HG02981 (cell line): ENCODE results near the gene FLT1.

Experiments used
- ATAC-seq: cut with Tn5 transposase; IDR thresholded peaks from one replicate; pipeline ENCODE4 v1.9.1; 2021; ENCODE audit warnings: mild to moderate bottlenecking, moderate library complexity; ENCODE audit not compliant: unreplicated experiment

The FLT1 gene

GRCh38 chr13:28324181-28324789, 170.6 kb downstream of the FLT1 start:
- ATAC-seq = no peak

DNA sequence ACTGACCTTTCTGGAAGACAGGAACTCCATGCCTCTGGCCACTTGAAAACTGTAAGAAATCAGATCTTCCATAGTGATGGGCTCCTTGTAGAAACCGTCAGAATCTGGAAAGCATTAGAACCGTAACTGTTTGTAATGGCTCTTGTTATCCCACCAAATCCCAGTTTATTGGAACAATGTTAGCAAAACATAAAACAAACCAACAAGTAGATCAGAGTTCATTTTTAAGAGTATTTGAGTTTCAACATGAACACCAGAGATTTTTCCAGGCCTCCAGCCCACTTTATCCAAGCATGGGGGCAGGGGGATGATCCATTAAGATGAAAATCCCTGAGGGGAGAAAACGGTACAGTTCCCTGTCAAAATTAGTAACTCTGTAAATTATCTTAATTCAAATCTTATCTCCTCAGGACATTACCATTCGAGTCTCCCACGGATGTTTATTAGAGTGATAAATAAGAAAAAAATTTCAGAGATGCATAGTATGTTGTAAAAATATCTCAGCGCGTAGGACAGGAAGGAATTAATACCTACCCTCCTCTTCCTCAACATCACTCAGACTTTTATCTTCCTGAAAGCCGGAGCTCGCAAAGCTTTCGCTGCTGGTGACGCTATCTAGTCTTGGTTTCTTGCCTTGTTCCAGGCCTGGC, 172.5 kb downstream of the FLT1 start:
- no peak for ATAC-seq

GRCh38 chr13:28321756-28322155, 173.2 kb downstream of the FLT1 start:
- ATAC-seq = no peak

DNA sequence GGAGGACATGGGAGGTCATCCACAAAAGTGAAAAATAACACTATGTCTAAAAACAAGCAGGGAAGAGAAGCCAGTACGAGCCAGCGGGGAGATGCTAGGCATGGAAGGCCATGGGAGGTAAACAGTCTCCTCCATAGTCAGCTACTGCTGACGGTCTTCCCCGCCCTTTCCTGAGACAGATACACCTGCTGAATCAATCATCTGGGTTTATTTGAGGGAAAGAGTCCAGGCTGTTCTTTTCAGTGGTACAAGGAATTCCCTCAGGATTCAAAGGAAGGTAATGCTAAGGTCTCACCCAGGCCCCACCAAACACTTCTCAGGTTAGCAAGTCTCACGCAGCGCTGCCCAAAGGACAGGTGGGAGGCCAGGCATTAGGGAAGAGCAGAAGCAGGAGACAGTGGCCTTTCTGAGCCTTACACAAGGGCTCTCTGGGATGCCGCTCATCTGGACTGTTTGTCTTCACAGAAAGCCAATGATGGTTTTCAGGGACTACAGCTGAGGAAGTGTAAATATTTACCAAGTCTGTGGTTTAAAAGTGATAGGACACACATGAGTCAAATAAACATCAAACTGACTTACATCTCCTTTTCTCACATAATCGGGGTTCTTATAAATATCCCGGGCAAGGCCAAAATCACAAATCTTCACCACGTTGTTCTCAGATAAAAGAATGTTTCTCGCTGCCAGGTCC, 173.9 kb downstream of the FLT1 start:
- ATAC-seq = no peak

DNA sequence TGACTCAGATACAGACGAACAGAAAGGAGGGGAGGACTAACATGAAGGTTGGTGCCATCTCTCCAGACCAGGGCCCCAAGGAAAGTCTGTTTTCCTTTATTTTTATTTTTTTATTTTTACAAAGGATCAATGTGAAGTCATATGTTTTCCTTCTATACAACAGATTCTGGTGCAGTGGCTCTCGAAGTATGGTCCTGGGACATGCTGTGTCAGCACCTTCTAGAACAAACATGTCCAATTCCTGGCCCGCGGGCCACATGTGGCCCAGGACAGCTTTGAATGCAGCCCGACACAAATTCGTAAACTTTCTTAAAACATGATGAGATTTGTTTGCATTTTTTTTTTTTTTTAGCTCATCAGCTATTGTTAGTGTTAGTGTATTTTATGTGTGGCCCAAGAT, 174.7 kb downstream of the FLT1 start:
- no peak for ATAC-seq

GRCh38 chr13:28319528-28319927, 175.4 kb downstream of the FLT1 start:
- no peak for ATAC-seq

DNA sequence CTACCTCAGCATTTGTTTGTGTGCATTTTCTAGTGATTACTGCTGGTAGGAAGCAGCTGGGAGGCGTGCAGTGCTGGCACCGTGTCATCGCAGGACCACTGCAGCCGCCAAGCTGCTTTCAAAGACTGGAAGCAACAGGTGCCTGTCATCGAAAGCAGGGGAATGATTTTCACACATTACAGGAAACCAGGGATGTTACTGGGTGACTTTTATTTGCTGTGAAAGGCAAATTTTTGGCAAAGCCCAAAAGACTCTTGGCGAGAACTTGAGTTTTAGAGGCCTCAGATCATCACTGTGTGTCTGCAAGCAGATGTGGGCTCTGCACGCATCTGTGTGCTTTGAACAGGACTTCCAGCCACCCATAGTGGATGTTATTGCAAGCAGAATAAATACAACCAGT, 176.4 kb downstream of the FLT1 start:
- no peak for ATAC-seq

- no peak for ATAC-seq
Measured at GRCh38 chr13:28316836-28317235, 178.1 kb downstream of the FLT1 start.

DNA sequence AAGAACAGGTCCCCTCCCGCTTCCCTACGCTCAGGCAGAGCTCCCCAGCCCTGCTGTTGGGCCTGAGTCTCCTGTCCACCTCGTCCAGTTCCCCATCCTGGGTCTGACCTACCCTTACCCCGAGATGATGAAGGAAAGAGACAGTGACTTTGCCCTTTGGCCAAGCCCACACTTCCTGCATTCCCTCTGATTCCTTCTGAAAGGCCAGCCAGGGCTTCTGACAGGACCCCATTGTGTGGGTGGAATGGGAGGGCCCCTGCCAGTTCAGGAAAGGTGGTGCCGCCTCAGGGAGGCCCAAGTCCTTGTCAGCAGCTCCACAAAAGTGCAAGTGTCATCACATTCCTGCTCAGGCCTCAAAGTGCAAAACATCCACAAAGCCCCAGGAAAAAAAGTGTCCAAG, 178.8 kb downstream of the FLT1 start:
- no peak for ATAC-seq

GRCh38 chr13:28314879-28315278, 180.0 kb downstream of the FLT1 start:
- ATAC-seq = no peak

DNA sequence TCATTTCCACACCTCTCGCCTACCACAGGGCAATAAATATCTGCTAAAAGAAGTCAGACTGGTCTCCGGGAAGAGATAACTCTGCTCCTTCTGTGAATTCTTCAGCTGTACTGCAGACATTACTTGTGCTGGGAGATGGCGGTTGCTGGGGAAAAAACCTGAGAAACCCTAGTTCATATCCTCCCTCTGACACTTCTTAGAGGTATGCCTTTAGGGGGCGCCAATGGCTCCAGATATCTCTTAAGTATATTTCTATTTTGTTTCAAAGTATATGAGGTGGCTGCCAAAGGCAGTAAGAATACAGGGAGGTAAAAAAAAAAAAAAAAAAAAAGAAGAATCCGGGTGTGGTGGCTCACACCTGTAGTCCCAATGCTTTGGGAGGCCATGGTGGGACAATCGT, 181.3 kb downstream of the FLT1 start:
- ATAC-seq = no peak

DNA sequence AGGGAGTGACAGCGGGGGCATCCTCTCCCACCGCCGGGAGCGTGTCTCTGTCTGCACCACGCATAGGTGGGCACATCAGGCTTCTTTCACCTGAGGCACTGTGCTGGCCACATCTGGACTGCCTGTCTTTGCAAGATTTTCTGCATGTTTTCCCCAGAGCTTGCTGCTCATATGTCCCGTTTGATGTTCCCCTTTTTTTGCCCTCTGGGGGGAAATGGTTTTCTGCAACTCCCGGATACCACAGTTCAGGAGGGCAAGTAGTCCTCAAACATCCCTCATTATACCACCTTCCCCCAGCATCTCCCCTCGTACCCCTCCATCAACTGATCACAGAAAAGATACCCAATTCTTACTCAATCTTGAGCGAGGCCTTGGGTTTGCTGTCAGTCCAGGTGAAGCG, 188.6 kb downstream of the FLT1 start:
- no peak for ATAC-seq

- ATAC-seq = no peak
Measured at GRCh38 chr13:28301839-28302238, 193.1 kb downstream of the FLT1 start.

DNA sequence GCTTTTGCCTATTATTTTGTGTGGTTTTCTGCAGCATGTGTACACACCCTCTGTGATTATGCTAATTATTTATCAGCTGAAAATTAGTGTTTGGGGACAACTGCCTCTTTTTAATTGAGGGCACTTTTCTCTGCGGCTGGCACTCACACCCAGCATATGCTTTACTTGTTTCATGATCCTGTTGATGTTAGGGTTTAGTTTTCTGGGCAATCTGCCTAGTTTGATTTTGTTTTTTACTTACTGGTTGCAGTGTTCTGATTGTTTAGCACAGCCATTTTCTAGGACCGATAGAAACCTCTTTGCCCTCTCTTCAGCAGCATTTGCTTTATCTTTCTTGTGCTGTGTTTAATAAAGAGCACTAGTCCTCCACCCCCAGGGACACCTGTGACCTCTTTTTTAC, 195.0 kb downstream of the FLT1 start:
- no peak for ATAC-seq

GRCh38 chr13:28297341-28297740, 197.6 kb downstream of the FLT1 start:
- ATAC-seq = no peak

DNA sequence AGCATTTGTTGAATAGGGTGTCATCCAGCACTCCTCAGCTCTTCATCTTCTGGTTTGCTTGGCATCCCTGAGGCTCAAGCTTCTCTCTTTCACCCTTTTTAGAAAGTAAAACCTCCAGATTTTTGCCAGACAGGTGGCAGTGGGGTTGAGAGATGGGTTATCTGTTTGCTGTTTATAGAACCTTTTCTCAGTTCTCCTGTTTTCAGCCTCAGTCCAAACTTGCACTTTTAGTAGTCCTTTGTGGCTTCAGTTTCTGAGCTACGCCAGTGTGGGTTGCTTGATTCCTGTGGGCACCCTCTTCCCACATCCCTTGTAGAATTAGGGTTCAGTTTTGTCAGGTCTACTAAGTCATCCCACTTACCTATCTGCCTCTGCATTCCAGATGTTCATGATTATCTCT, 208.7 kb downstream of the FLT1 start:
- peak; percentile 52 for ATAC-seq

- no peak for ATAC-seq
Measured at GRCh38 chr13:28283600-28283999, 211.3 kb downstream of the FLT1 start.

GRCh38 chr13:28282451-28282850, 212.5 kb downstream of the FLT1 start:
- peak; percentile 69 for ATAC-seq

DNA sequence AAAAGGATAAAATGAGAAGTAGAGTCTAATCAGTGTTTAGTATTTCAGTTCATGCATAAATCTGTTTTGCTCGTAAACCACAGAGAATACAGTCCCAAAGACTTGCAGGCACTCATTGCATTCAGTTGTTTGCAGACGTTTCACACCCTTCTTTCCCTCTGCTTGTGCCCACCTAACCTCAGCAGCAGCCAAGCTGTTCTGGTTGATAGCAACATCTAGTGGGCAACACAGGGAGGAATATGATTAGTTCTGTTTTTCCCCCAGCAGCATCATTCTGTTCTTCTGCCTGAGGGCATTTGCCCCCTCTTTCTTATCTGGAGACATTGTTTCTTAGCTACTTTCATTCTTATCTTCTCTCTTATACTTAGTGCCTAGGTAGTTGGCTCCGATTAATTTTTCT, 221.0 kb downstream of the FLT1 start:
- ATAC-seq = no peak

GRCh38 chr13:28271056-28271840, 223.7 kb downstream of the FLT1 start:
- ATAC-seq = no peak

GRCh38 chr13:28268800-28269223, 226.1 kb downstream of the FLT1 start:
- ATAC-seq = peak; percentile 97

- ATAC-seq = no peak
Measured at GRCh38 chr13:28267497-28267896, 227.4 kb downstream of the FLT1 start.
